GM21529 (cell line): Measurements from ENCODE around the gene ERP44.

Source experiments
- ATAC-seq: cut with Tn5 transposase; IDR thresholded peaks from one replicate; pipeline ENCODE4 v1.9.1; 2021; ENCODE audit not compliant: unreplicated experiment

Gene ERP44

DNA sequence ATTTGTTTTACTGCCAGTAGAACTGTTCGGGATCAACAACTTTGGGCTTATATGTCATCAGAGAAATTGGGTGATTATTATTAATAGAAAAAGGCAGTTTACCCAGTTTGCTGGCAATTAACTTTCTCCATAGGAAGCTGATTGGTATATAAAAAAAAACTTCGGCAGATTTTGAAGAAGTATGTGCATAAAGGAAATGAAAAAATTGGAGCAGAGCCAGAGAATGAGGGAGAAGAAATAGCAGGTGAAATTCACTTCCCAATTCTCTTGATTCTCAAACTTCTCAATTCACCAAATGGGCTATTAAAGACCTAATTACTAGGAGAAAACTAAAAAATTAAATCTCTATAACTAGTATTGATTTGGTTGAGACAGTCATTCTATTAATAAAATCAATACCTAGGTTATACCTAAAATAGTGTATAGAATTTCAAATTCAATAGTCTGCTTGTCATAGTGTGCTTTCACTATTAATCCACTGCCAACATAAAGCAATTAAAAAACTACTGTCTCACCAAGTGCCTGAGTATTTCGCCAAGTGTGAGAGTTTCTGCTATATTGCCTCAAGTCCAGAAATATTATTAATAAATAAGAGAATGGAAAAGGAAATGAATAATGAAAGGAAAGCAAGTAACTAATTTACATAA is 144.8 kb downstream of the ERP44 start:
- ATAC-seq, result no peak

DNA sequence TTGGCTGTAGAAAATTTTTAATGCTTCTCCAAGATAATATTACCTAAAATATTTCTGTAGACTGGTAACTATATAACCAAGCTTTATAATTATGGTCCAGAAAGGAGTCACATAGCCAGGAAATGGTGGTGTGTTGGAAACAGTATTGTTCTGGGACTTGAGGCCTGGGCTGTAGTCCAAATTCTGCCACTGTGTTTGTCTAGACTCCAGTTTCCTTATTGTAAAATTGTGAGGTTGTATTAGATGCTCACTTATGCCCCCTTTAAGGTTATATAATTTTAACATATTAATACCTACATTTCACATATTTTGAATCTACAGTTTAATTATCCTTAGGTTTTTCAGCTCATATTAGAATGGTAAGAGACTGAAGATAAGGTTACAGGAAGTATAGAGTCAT is 149.9 kb downstream of the ERP44 start:
- no peak for ATAC-seq

DNA sequence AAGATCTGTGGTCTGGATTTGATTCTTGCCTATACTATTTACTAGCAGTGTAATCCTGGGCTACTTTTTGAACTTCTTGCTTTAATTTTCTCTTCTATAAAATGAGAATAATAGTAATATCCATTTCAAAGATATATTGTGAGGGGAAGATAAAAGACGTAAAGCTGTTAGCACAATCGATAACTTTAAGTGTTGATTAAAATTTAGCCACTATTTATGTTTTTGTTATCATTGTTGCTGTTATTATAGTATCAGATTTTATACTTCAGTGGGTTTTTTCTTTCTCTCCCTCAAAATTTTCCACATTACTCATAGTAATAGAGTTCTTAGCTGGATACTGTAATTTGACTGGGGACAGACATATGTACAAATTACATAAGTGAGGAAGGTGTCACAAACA is 150.3 kb downstream of the ERP44 start:
- ATAC-seq, result no peak

DNA sequence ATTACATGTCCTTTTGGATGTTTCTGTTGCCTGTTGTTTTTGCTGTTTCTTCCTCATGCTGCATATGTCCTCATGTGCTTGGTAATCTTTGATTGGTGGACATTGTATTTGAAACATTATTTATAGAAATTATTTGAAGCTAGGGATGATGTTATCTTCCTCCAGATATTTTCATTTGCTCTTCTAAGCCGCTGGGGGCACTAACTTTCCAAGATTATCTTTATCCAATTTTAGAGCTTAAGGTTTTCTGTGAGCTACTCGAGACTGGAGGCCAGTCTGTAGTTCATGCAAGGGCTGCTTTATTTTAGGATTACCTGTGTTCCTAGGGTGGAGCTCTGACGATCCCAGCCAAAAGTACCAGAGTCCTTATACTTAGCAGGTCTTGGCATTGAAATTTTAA is 151.4 kb downstream of the ERP44 start:
- ATAC-seq, result no peak

DNA sequence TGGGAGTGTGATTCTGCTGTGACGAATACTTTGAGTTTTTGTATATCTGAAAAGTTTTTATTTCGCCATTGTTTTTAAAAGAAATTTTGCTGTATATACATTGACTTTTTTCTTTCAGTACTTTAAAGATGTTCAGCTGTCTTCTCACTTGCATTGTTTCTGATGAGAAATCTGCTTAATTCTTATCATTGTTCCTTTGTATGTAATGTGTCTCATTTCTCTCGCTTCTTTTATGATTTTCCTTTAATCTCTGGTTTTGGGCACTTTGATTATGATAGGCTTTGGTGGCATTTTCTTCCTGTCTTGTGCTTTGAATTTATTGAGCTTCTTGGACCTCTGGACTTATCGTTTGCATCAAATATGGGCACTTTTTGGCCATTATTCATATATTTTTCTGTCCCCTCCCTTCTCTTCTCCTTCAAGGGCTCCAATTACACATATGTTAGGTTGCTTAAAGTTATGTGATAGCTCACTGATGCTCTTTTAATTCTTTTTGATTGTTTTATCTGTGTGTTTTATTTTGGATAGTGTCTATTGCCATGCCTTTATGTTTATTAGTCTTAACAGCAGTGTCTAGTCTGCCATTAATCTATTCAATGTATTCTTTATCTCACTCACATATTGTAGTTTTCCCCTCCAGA is 161.7 kb downstream of the ERP44 start:
- no peak for ATAC-seq

DNA sequence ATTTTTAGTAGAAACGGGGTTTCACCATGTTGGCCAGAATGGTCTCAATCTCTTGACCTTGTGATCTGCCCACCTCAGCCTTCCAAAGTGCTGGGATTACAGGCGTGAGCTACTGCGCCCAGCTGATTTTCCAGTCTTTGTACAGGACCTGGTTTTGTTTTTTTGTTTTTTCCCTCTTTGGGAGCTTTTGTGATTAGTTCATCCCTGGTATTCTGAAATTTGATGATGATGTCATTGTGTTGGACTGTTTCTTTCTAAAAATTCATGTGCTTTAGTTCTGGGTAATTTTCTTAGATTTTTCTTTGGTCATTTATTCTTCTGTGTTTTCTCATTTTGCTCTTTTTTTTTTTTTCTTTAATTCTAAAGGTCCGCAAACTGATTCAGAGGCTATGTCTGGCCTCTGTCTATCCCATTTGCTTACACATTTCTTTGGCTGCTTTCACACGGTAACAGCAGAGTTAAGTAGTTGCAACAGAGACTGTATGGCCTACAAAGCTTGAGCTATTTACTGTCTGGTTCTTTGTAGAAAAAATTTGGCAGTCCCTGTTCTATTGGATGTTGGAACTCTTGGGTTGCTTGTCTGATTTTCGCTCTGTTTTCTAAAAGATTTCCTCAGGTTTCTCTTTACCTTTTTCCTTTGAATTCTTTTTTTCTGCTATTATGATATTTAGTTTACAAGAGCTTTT is 167.5 kb downstream of the ERP44 start:
- ATAC-seq, result no peak

DNA sequence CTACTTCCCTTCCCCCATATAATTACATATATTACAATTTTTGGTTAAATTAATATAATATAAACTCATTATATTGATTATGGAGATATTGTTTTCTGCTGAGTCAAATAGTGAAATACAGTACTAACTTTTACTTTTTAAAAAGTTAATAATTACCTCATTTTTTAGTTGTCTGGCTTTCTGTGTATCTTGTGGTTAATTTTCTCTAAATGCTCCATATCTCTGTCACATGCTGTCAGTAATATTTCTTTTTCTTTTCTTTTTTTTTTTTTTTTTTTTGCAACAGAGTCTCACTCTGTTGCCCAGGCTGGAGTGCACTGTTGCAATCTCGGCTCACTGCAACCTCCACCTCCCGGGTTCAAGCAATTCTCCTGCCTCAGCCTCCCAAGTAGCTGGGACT is 169.1 kb downstream of the ERP44 start:
- ATAC-seq, result no peak
